Calu3 (cell line): Measurements from ENCODE around the gene SLC22A31. TPM values are rescaled to one million over a fixed set of nuclear protein-coding genes. Genes with fewer than 3 reads are reported as not detected.

ENCODE experiments used
- BruUV-seq: library from RNA; stranded (reverse); fragments of 400-500 nt; replicated peaks from 2 replicates; lab custom pipeline; 2021; lab: Mats Ljungman, UMichigan
- CTCF ChIA-PET: fragments of 300-600 bp; sonication (Branson Sonifier 250); formaldehyde crosslinking; loops from one replicate; lab custom pipeline; 2022; ENCODE audit warnings: antibody characterized with exemption; lab: Charles Lee
- DNase-seq: peaks from one replicate; pipeline ENCODE4 v3.0.0; 2022
- H3K27ac Mint-ChIP-seq: one replicate; pipeline ENCODE4 v1.8.0; 2022; ENCODE audit warnings: mixed read lengths; ENCODE audit not compliant: unreplicated experiment
- H3K27me3 Mint-ChIP-seq: one replicate; pipeline ENCODE4 v1.8.0; 2022; ENCODE audit warnings: mixed read lengths; ENCODE audit not compliant: unreplicated experiment
- H3K36me3 Mint-ChIP-seq: one replicate; pipeline ENCODE4 v1.8.0; 2022; ENCODE audit warnings: mild to moderate bottlenecking, moderate library complexity, mixed read lengths; ENCODE audit not compliant: insufficient read depth, unreplicated experiment
- H3K4me1 Mint-ChIP-seq: one replicate; pipeline ENCODE4 v1.8.0; 2022; ENCODE audit warnings: mild to moderate bottlenecking, low read depth, mixed read lengths; ENCODE audit not compliant: unreplicated experiment
- H3K4me3 Mint-ChIP-seq: one replicate; pipeline ENCODE4 v1.8.0; 2022; ENCODE audit warnings: mild to moderate bottlenecking, low read depth, moderate library complexity, mixed read lengths; ENCODE audit not compliant: unreplicated experiment
- H3K9me3 Mint-ChIP-seq: one replicate; pipeline ENCODE4 v1.8.0; 2022; ENCODE audit warnings: low read depth, mixed read lengths; ENCODE audit not compliant: unreplicated experiment
- CTCF ChIP-seq: fragments of 200-600 bp; IDR thresholded peaks from one replicate; pipeline ENCODE4 v1.8.0; 2022; ENCODE audit warnings: antibody characterized with exemption; ENCODE audit not compliant: unreplicated experiment
- intact Hi-C: fragments of 100-400 bp; cut with micrococcal nuclease; formaldehyde crosslinking; loops from one replicate; pipeline ENCODE4 v1.10.0; 2022; ENCODE audit not compliant: unreplicated experiment
- total RNA-seq: library from RNA; stranded (reverse); gene quantifications from 2 replicates; pipeline ENCODE4 v1.2.3, GENCODE V29; 2022

SLC22A31 gene
- total RNA-seq, 1 experiment from 2014 or later: 0.52 TPM

GRCh38 chr16:89174055-89174827, 26.1 kb downstream of the SLC22A31 start:
- Mint-ChIP-seq H3K9me3 (no peaks in the 10 kb centered on the region), H3K27me3 (peaks cover 56% of the 10 kb centered on the region), H3K36me3 (peaks cover 15% of the 10 kb centered on the region), H3K4me3 (no peak overlapping the region), H3K4me1 (peaks cover 10% of the 10 kb centered on the region), H3K27ac (no peak overlapping the region)
- CTCF ChIA-PET: interaction anchor here (0.6 to 1.0 kb wide), 3 partner anchors 9 to 653 kb away, joined by 4 read pairs; no protein-coding TSS in a partner anchor
- DNase-seq: no peak
- intact Hi-C loops: no loop called here
- BruUV-seq: no TSS peak
- no peak for TF ChIP-seq CTCF

GRCh38 chr16:89173174-89173921, 27.0 kb downstream of the SLC22A31 start:
- Mint-ChIP-seq H3K27me3 (peaks cover 65% of the 10 kb centered on the region), H3K4me3 (no peak overlapping the region), H3K4me1 (peaks cover 10% of the 10 kb centered on the region), H3K9me3 (no peaks in the 10 kb centered on the region), H3K36me3 (peaks cover 15% of the 10 kb centered on the region), H3K27ac (no peak overlapping the region)
- BruUV-seq: no TSS peak
- intact Hi-C loops: no loop called here
- no peak for TF ChIP-seq CTCF
- no peak for DNase-seq
- CTCF ChIA-PET: interaction anchor here (0.6 to 1.0 kb wide), 2 partner anchors 19 to 652 kb away, joined by 4 read pairs; no protein-coding TSS in a partner anchor

DNA sequence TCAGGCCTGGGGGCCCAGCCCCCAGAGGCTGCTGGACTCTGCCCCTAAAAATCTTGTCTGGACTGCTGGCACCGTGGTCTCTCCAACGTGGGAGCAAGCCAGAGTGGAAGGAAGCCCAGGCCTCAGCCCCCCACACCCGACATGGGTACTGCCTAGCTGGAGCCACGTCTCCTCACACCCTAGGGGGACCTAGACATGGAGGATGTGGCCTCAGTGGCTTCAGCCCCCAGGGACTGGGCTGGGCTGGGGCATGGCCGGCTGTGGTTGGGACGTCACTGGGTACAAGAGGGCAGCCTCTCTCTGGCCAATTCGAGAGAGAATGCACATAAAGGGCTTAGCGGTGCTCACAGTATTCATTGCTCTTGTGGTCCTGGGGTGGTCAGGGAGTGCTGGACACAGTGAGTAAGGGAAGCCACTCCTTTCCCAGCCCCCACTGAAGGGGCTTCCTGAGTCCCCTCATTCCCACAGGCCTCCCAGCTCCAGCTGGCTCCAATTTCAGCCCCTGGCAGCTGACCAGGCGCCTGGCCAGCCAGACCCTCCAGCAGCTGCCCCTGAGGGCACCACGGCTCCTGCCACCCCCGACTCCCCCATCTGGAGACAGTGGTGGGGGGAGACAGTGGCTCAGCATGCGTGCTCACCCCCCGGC, 27.7 kb downstream of the SLC22A31 start:
- no TSS peak for BruUV-seq
- CTCF ChIA-PET: no interaction called here
- TF ChIP-seq CTCF: no peak
- Mint-ChIP-seq H3K4me1 (peaks cover 10% of the 10 kb centered on the region), H3K9me3 (no peaks in the 10 kb centered on the region), H3K4me3 (no peak overlapping the region), H3K36me3 (peaks cover 15% of the 10 kb centered on the region), H3K27me3 (peaks cover 68% of the 10 kb centered on the region), H3K27ac (no peak overlapping the region)
- intact Hi-C loops: no loop called here
- DNase-seq: no peak

- Mint-ChIP-seq H3K27me3 (peaks cover 68% of the 10 kb centered on the region), H3K27ac (no peak overlapping the region), H3K9me3 (no peaks in the 10 kb centered on the region), H3K4me3 (no peak overlapping the region), H3K36me3 (peaks cover 15% of the 10 kb centered on the region), H3K4me1 (peaks cover 10% of the 10 kb centered on the region)
- TF ChIP-seq CTCF: no peak
- DNase-seq: no peak
- CTCF ChIA-PET: no interaction called here
- no TSS peak for BruUV-seq
- intact Hi-C loops: no loop called here
These were observed 28.2 kb downstream of the SLC22A31 start for GRCh38 chr16:89172171-89172527.
